ENCODE measurements around the gene DHRSX.
"Not testable (repeated sequence)": the region's sequence is repeated elsewhere in the genome, so short reads cannot be mapped to it uniquely, and the experiment has no call there.

GRCh38 chrX:2454620-2455019 lies 46.2 kb downstream of the DHRSX start:
- TF ChIP-seq, protein P1, sequence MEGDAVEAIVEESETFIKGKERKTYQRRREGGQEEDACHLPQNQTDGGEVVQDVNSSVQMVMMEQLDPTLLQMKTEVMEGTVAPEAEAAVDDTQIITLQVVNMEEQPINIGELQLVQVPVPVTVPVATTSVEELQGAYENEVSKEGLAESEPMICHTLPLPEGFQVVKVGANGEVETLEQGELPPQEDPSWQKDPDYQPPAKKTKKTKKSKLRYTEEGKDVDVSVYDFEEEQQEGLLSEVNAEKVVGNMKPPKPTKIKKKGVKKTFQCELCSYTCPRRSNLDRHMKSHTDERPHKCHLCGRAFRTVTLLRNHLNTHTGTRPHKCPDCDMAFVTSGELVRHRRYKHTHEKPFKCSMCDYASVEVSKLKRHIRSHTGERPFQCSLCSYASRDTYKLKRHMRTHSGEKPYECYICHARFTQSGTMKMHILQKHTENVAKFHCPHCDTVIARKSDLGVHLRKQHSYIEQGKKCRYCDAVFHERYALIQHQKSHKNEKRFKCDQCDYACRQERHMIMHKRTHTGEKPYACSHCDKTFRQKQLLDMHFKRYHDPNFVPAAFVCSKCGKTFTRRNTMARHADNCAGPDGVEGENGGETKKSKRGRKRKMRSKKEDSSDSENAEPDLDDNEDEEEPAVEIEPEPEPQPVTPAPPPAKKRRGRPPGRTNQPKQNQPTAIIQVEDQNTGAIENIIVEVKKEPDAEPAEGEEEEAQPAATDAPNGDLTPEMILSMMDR (conservative IDR thresholded peaks at IDR 0.05): not testable (repeated sequence)
- TF ChIP-seq ZFX (IDR thresholded peaks at IDR 0.05): not testable (repeated sequence)

All from C4-2B (cell line).